AG09309 (cell line): ENCODE data around the gene RAD51B.

Experiments
- DNase-seq: peaks from one replicate; pipeline ENCODE4 v3.0.0-alpha.2; 2010; ENCODE audit warnings: low read depth
- H3K4me3 ChIP-seq: 2 replicates; pipeline ENCODE4 v1.5.1; 2011; ENCODE audit warnings: mild to moderate bottlenecking, low read depth, low read length, moderate library complexity; ENCODE audit not compliant: control insufficient read depth
- CTCF ChIP-seq: IDR thresholded peaks from 2 replicates; pipeline ENCODE4 v1.5.1; 2011; ENCODE audit warnings: mild to moderate bottlenecking, low read depth, low read length, inconsistent platforms; ENCODE audit not compliant: insufficient read depth, control insufficient read depth; ENCODE audit errors: missing control alignments

RAD51B gene

GRCh38 chr14:68486809-68487208 is 667.2 kb downstream of the RAD51B start:
- no peak for TF ChIP-seq CTCF

GRCh38 chr14:68487805-68488590 is 668.4 kb downstream of the RAD51B start:
- H3K4me3 ChIP-seq, result no peak overlapping the region
- DNase-seq, result no peak
- TF ChIP-seq CTCF, result no peak

More at GRCh38 chr14:68486809-68487208, 667.2 kb downstream of the RAD51B start:
- no peak for DNase-seq
- H3K4me3 ChIP-seq, result no peak overlapping the region

GRCh38 chr14:68491793-68492192 is 672.2 kb downstream of the RAD51B start:
- TF ChIP-seq CTCF, result no peak
- no peak overlapping the region for H3K4me3 ChIP-seq
- DNase-seq, result no peak

GRCh38 chr14:68492381-68493151 is 673.0 kb downstream of the RAD51B start:
- H3K4me3 ChIP-seq, result no peak overlapping the region
- TF ChIP-seq CTCF, result no peak
- no peak for DNase-seq

- no peak for TF ChIP-seq CTCF
- H3K4me3 ChIP-seq, result no peak overlapping the region
- DNase-seq, result no peak
Observed at GRCh38 chr14:68493152-68493911, 673.8 kb downstream of the RAD51B start.

GRCh38 chr14:68495101-68496039 is 675.8 kb downstream of the RAD51B start:
- no peak for DNase-seq
- TF ChIP-seq CTCF, result no peak
- H3K4me3 ChIP-seq, result no peak overlapping the region
